ENCODE measurements around the gene TRAK2. TPM values are rescaled to one million over a fixed set of nuclear protein-coding genes. Genes with fewer than 3 reads are reported as not detected.

The TRAK2 gene
- total RNA-seq, 1 donor from 2014 or later = 11.2 TPM

DNA sequence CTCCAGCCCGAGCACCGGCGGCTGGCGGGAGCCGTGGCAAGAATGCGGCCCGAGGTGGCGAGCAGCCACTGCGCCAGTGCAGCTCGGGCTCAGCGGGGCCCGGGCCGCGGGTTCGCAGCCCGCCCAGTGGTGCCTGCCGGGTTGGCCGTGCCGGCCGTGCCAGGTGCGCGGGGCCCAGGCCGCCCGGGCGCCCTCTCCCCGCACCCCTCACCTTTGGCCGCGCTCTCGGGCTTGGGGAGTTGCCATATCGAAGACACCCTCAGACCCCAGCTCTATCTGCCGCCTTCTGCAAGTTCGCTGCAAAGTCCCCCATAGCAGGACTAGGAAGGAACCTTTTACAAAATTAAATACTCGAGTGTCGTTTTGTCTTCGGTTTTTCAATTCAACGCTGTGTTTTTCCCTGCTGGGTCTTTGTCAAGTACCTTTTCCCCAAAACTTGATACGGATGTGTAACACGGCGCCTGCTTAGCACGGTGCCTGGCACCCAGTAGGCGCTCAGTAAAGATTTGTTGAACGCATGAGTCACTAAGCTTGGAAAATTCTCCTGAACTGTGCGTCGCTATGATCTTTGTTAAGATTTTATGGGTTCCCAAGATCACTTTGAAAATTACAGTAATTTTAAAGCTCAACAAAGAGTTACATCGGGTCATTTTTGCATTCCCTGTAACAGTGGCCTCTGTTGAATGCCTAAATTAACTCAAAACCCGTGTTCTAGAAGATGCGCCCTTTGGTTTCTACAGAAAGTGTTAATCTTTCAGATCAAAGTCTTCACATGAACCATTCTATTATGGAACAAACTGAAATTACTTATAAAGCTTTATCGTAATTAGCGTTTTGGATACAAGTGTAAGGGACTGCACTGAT, 1.0 kb upstream of the TRAK2 start:
- DNase-seq (ENCODE audit: low read depth) = no peak
- TF ChIP-seq, protein P1, sequence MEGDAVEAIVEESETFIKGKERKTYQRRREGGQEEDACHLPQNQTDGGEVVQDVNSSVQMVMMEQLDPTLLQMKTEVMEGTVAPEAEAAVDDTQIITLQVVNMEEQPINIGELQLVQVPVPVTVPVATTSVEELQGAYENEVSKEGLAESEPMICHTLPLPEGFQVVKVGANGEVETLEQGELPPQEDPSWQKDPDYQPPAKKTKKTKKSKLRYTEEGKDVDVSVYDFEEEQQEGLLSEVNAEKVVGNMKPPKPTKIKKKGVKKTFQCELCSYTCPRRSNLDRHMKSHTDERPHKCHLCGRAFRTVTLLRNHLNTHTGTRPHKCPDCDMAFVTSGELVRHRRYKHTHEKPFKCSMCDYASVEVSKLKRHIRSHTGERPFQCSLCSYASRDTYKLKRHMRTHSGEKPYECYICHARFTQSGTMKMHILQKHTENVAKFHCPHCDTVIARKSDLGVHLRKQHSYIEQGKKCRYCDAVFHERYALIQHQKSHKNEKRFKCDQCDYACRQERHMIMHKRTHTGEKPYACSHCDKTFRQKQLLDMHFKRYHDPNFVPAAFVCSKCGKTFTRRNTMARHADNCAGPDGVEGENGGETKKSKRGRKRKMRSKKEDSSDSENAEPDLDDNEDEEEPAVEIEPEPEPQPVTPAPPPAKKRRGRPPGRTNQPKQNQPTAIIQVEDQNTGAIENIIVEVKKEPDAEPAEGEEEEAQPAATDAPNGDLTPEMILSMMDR (conservative IDR thresholded peaks at IDR 0.05; ENCODE audit: low read depth, low read length) = no peak
- H3K4me3 ChIP-seq (ENCODE audit: low read depth, low read length) = peak overlapping the region; percentile 92

DNA sequence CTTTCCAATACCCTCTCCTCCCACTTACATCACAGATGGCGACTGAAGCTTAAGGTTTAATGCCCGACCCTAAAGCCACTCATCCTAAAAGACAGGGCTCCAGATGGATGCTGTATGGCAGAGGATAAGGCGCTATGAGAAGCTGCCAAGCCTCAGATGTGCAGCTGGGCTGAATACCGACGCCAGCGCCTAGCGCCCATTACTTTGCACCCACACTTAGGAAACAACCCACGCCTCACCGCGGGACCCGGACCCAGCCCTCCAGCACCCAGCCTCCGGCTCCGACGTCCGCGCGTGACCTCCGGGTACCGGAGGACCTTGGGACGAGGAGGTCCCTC, 335 bp downstream of the TRAK2 start:
- no peak for DNase-seq (ENCODE audit: low read depth)
- H3K4me3 ChIP-seq (ENCODE audit: low read depth, low read length) = peak overlapping the region; percentile 92
- TF ChIP-seq, protein P1 (conservative IDR thresholded peaks at IDR 0.05; ENCODE audit: low read depth, low read length) = no peak

DNA sequence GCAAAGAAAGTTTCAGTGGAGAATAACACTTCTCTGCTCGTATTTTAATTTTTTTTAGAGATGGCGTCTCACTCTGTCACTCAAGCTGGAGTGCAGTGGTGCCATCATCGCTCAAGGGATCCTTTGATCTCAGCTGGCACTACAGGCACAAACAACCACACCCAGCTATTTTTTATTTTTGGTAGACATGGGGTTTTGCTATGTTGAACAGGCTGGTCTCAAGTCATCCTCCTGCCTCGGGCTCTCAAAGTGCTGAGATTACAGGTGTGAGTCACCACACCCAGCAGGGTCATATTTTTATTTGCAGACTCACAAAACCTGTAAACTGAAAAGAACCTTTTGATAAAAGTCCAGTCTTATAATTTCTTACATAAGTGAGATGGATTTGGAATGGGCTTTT, 2.6 kb downstream of the TRAK2 start:
- TF ChIP-seq, protein P1 (conservative IDR thresholded peaks at IDR 0.05; ENCODE audit: low read depth, low read length) = no peak
- H3K4me3 ChIP-seq (ENCODE audit: low read depth, low read length) = no peak overlapping the region
- no peak for DNase-seq (ENCODE audit: low read depth)

DNA sequence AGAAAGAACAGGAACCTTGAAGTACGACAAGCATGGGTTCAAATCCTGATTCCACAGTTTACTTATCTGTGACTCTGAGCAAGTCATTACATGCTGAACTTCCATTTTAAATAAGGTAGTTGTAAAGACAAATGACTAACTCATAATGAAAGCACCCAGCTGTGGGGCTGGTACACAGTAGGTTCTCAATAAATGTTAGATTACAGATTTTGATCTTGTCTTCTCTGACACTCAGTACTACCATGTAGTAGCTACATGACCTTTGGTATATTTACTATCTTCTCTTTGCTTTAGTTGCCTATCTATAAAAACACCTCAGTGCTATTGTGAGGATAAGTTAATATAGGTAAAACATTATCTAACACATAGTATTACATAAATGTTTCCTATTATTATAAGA, 3.2 kb downstream of the TRAK2 start:
- TF ChIP-seq, protein P1 (conservative IDR thresholded peaks at IDR 0.05; ENCODE audit: low read depth, low read length) = no peak
- no peak for DNase-seq (ENCODE audit: low read depth)
- no peak overlapping the region for H3K4me3 ChIP-seq (ENCODE audit: low read depth, low read length)

DNA sequence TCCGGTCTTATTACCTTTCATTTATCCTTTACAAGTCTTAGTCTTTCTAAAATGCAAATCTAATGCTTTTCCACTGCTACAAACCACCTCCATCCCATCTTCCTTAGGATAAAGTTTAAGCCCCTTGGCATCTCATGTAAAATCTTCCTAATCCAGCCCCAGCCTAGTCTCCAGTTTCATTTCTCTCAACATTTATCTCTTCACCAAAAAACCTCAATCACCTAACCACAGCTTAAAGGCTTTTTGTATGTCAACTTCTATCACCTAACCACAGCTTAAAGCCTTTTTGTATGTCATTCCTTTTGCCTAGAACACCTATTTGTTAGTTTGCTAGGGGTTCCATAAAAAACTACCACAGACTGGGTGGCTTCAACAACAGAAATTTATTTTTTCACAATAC, 4.2 kb downstream of the TRAK2 start:
- TF ChIP-seq, protein P1 (conservative IDR thresholded peaks at IDR 0.05; ENCODE audit: low read depth, low read length) = no peak
- H3K4me3 ChIP-seq (ENCODE audit: low read depth, low read length) = no peak overlapping the region
- DNase-seq (ENCODE audit: low read depth) = no peak

DNA sequence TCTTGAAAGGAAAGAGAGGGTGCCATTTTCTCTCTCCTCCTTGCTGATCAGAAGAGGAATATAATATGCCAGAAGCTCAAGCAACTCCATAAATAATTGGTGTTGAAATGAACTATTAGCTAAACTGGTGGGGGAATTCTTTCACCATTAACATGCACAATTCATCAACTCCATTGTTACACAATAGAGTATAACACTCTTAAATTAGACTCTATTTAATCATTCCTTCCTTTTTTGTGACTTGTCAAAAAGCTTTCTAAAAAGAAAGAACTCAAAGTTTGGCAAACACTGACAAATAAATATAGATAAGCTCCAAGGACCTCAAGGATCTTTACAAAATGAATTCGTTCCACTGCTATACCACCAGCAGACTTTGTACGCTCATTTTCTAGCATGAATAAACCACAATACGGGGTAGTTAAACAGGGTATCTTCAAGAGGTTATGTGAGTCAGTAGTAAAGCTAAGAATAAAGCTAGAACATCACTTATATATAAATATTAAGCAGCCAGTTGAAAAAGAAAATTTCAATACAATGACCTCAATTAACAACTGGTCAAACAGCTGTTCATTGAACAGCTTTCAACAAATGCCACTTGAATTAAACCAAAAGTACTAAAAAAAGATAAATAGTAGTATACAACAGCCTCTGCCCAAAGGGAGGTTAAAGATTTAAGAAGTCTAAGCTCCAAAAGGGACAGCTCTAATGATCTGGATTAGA, 6.4 kb downstream of the TRAK2 start:
- TF ChIP-seq, protein P1 (conservative IDR thresholded peaks at IDR 0.05; ENCODE audit: low read depth, low read length) = no peak
- no peak for DNase-seq (ENCODE audit: low read depth)
- no peak overlapping the region for H3K4me3 ChIP-seq (ENCODE audit: low read depth, low read length)

All from epithelial cell of proximal tubule (primary cell).